NCI-H2196 treated with DMSO at 0.1 percent for 48 hours (cell line): ENCODE data around the gene SERP2.

Experiments
- DNase-seq: peaks from one replicate; lab custom pipeline; 2025; ENCODE audit not compliant: unreplicated experiment; lab: John Stamatoyannopoulos, UW

The SERP2 gene

DNA sequence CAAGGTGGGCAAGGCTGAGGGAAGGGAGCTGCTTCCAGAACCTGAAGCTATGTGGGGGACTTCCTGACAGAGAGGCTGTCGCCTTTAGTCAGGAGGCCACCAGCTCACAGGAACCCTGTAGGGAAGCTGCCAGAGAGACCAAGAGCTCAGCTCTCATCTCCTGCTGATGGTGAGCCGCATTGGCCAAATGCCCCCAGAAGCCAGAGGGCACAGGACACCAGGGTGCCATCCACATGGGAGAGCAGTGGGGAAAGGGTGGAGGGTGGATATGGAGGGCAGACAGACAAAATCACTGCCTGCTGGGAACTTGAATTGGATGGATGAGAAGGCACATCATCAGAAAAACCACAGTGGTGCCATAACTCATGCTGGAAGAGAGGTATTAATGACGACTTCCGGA, 36.0 kb downstream of the SERP2 start:
- DNase-seq, result no peak

DNA sequence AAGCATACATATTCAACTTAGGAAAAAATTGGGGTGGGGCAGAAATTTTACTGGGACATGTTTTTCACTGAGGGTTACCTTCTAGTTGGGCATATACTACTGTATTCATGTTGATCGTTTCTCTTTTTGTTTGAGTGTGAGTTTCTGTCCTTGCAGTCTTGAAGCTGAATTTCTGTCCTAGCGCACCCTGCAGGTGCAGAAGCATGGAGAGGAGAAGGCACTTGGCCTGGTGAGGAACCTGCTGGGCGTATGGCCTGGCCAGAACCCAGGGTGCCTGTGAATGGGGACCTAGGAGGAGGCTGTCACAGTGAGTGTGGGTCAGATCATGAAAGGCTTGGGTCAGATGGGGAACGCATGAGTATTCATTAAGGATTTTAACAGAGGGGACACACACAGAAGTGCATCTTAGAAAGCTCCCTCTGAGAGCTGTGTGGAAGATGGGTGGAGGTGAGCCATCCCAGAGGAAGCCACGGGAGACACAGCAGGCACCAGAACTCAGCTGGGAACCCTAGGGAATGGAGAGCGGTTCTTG, 36.8 kb downstream of the SERP2 start:
- no peak for DNase-seq

DNA sequence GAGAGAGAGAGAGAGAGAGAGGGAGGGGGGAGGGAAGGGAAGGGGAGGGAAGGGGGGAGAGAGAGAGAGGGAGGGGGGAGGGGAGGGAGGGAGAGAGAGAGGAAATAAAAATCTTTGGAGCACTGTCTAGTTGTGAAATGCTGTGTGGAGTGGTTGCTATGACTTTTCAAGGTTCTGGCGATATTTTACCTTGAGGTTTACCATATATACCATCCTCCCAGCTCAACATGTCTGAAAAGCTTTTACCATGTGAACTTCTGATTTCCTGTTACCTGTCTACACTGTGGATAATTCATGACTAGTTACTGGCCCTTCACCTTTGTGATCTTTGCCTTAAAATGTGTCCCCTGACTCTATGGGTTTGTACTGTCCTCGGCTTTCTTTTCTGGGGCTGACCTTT, 38.2 kb downstream of the SERP2 start:
- DNase-seq, result no peak

DNA sequence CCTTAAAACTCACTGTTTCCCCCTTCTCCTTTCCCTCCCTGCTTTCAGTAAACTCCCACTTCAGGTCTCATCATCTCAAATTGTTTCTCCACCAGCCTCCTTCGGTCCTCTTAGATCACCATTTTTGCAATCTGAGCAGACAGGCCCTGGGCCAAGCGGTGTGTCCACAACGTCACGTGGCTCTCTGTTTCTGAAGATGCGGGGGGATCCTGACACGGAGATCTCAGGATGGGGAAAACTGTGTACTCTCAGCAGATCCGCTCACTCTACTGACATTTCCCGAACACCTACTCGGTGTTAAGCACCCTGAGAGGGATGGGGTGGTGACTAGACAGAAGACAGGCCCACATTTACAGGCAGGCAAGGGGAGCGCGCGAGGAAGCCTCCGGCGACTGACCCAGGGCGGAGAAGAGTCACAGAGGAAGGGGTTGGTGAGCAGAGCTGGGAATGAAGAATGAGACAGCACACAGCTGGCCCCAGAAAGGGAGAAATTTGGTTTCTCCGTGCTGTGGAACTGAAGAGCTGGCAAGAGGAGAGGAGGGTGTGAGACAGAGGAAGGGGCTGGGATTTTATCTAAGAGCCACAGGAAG, 38.8 kb downstream of the SERP2 start:
- no peak for DNase-seq

DNA sequence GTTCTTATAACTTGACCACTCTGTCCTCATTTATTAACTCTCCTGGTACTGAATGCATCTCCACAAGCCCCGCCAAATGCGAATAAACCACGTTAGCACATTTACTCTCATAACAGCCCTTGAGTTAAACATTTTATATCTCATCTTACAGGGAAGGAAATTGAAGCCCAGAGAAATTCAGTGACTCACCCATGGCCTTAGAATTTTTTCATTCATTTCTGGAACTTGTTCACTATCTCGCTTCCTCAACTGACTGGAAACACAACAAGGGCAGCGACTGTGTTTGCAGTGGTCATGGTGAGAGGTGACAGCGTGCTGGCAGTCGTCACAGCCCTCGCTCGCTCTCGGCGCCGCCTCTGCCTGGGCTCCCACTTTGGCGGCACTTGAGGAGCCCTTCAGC, 39.5 kb downstream of the SERP2 start:
- no peak for DNase-seq

DNA sequence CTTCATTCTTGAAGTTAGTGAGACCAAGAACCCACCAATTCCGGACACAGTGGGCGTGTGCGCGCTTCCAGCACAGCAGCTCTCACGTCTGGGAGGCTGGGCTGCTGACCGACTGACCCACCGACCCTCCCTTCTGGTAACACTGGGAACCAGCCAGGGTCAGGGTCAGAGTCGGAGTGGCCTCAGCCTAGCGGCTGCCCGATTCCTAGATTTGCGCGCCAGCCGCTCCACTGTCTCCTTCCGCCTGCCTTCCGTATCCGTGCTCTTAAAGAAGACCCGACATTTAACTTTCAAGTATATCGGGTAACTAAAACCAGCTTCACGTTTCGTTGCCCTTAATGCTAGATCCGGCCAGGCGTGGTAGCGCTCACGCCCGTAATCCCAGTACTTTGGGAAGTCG, 41.1 kb downstream of the SERP2 start:
- DNase-seq, result no peak

DNA sequence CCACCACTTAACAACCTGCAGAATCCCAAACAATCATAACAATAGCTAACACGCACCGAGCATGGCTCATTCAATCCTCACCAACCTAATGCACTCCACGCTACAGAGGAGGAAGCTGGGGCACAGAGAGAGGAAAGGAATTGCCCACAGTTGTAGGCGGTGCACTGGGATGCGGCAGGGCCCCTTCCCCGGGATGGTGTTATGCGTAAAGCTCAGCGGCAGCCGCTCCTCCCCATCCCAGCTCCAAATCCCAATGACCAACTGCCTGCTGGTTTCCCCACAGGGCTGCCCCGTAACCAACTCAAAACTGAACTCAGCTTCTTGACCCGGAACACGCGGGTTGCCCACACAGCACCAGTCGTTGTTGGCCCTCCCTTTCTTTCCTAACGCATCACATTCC, 42.2 kb downstream of the SERP2 start:
- DNase-seq, result no peak

DNA sequence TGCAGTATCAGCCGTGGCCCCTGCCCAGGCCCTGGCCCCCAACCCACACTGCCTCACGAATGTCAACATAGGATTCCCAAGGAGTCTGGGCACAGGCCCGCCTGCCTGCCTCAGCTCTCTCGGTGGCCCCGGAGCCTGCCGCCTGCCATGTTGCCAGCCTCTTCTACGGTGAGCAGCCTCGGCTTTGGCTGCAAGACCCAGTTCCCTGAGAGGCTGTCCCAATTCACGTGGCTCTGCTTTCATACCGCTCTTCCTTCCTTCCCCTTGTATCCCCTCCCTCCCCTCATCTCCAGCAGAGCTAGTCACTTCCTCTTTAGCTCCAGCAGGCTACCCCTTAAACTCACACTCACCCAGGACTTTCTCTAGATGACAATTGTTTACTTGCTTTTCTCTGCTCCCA, 42.7 kb downstream of the SERP2 start:
- no peak for DNase-seq

DNA sequence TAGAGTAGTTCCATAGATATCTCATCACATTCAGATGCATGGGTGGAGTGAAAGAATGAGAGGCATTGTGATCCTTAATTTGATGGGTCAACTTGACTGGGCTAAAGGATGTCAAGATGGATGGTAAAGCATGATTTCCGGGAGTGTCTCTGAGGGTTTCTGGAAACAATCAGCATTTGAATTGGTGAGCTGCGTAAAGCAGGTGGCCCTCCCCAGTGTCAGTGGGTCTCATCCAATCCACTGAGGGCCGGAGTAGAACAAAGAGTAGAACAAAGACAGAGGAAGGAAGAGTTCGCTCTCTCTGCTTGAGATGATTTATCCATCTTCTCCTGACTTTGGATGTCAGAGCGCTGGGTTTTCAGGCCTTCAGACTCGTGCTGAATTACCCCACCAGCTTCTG, 43.1 kb downstream of the SERP2 start:
- DNase-seq, result no peak

DNA sequence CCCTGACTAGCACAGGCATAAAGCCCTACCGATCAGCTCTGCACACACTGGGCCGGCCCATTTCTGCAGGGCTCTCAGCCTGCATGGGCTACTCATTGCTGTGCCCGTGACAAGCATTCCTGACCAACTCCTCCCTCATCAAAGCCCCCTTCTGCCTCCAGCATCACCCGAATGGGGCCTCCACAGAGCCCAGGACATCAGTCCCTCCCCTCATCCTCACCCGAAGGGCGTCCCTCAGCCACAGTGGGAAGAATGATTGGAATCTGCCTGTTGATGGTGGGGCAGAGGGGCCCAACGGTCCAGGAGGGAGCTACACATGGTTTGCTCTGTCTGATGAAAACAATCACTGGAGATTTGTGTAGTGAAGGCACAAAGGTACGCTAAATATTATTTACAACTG, 43.8 kb downstream of the SERP2 start:
- DNase-seq, result no peak

DNA sequence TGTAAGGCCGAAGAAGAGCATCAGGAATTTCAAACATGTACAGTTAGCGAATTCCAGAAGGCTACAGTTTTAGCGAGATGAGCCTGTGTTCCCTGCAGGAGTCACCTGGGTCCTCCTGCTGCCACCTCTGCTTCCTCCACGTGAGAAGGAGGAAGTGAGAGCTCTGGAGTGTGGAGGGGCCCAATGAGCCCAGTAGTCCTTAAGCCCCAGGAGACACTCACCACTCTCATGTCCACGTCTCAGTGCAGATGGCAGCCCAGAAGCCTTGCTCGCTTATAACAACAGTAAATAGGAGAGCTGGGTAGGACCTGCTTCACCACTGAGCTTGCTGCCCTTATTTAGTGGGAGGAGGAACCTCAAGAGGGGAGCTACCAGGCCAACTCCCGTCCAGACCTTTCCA, 44.3 kb downstream of the SERP2 start:
- DNase-seq, result no peak

DNA sequence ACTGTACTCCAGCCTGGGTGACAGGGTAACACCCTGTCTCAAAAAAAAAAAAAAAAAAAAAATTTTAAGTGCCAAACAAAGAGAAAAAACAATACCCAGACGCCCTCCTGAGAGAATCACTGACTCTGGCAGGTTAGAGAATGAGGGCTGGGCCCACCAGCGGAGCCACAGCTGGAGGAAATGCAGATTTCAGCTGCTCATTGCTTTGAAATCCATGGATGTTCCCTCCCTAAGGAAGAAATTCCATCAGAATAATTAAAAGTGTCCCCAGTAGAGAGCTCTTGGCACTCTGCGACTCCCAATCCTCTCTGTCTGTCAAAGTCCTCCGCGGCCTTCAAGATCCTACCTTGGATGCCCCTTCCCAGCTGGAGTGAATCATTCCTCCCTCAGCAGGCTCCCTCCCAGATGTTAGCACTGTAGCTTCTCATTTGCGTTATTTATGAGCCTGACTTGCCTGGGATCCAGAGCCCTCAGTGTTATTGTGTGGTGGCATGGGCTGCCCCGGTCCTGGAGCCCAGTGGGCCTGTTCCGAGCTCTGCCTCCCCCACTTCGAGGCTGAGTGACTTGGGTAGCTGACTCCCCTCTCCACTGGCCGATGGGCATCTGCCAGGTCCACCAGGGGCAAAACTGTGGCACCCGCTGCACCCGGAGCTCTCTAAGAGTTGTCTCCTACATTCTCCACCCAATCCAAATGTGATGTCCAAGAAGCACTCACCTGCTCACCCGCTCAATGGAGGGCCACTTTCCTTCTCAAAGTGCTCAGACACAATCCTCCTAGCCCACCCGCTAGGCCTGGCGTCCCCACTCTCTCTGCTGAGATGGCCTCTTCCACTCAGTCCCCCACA, 47.0 kb downstream of the SERP2 start:
- no peak for DNase-seq

DNA sequence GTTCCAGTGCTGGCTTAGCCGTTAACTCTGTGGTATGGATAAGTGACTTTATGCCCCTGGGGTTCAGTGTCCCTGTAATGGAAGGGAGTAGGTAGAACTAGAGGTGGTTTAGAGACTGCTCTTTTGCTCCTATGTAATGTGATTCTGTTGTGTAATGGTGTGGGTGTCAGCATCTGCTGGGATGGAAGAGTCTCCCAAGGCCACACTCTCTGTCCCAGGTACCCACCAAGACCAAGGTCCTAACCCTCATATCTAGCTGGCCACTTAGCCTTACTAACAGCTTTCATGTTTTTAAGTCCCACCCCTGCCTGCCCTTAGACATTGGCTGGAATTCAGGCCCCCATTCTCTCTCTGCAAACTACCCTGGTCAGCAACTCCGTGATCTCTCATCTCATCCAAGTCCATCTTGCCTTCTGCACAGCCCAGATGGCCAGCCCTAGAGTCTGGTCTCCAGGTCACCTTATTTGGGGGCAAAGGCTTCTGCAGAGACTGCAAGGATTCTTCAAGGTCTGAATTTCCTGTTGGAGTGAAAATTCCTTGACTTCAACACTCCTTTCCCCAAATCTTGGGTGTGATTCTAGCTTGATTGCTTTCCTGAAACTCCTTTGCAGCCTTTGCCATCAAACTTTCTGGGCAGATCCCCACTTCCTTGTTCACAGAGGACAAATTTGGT, 48.4 kb downstream of the SERP2 start:
- DNase-seq, result no peak

DNA sequence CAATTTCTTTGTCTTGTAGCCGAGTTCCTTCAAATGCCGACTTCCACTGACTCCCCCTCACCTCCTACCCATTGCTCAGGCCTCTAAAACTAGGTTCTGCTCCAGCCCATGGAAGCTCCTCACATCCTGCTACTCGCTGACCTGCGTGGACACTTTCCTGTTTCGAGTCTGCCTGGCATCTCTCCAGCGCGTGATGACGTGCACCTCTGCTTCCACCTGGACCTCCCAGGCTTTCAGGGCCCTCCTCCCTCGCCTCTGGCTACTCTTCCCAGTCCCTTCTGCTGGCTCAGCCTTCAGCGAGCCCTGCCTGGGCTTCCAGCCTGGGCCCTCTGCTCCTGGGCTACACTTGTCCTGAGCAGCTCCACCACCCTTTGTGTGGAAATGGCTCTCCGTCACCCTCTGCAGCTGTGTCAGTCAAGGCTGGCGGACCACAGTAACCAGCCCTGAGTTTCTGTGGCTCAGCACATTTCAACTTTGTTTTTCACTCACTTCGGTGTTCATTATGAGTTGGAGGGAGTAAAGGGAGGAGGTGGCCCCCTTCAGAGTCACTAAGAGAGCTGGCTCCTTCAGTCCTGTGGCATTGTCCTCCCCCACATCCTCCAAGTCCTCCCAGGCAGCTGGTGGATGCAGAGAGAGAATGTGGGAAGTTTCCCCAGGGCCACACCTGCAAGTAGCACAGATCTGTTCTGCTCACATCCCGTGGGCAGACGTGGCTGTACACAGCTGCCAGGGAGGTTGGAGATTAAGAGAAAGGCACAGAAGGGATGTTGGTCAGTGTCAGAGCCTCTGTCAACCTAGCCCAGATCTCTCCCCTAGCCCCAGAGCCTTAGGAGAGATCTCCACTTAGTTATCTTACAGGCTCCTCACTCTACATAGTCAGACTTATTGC, 49.4 kb downstream of the SERP2 start:
- DNase-seq, result no peak

DNA sequence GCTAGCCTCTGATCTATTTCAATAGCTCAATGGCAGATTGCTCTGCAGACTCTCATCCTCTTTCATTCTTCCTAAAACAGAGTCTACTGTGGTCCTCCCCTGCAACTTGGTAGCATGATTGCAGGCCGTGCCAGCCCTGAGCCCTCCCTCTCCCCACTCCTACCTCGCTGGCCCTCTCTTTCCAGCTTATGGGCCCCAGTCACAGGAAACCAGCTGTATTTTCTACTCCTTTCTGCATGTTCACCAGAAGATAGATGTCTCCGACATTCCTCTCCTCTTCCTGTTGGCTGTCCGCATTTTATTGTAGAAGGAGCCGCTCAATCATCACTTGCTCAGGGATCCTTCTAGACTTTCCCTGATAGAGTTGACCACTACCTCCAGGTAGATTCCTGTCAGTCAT, 50.2 kb downstream of the SERP2 start:
- DNase-seq, result no peak

DNA sequence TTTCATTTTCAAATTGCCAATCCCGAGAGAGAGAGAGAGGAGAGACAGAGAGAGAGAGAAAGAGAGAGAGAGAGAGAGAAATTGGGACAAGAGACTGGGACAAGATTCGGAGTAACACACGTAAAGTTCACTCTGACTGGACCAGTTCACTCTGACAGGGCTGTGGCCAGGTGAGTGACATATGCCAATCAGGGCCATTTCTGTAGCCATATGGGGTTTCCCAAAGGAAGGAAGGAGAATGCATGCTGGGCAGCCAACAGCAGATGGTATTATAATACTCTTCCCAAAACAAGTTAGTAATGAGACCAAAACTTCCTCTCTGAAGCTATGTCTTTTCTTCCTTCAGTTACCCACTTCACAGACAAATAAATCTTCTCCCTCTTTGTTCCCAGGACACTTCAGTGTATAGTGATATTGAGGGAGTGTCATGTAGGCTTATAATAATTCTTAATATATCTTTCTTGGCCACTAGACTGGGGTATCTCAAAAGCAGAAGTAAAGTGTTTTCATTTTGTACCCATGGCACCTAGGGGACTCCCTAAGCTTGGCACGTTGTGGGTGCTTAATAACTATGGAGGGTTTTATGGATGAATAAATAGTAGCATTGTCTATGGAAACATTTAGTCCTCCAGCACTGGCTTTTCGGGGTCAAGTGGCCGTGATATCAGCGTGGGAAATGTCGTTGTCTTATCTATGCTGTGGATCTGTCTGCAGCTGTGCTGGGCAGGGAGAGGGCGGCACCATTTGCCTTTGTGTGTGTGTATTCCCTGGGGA, 51.6 kb downstream of the SERP2 start:
- DNase-seq, result no peak

DNA sequence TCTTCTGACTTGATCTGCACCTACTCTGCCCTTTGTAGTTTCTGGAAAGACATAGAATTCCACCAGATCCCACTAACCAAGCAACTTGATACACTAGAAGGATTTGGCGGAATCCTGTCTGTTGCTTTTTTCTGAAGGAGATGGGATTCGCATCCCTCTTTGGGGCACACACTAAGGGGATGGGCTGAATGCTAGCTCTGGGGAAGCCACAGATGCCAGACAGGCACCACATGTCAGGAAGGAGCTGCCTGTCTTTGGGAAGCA, 52.1 kb downstream of the SERP2 start:
- DNase-seq, result no peak

DNA sequence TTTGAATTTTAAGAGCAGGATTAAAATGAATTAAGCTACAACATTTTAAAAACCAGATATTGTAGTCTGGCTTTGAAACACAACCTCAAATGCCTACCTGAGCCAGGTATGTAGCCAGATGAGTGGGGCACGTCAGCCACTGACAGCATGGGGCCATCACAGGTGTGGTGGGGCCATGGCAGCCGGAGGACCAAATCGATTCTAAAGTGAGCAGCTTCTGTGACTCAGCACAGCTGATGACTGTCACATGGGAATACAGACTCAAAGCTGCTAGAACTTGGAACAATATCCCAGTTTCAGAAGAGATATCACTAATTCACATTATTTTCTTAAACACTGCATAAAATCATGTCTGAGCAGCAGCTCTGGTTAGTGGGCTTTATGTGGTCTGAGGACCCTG, 52.8 kb downstream of the SERP2 start:
- no peak for DNase-seq

DNA sequence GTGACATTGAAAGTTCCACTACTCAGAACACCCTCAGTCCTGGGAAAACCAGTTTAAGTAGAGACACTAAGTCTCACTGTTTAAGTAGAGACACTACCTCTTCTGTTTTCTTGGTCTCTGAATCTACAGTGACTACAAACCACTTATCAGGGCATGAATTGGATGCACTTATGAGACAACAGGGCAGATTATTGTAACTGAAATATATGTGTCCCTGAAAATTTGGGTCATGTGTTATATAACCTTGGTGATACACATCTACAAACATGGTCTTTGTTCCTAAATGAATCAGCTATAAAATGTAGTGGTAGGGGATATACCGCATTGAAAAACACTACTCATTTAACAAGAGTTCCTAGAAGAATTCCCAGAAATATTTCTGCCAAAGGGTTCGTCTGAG, 55.7 kb downstream of the SERP2 start:
- DNase-seq, result no peak

DNA sequence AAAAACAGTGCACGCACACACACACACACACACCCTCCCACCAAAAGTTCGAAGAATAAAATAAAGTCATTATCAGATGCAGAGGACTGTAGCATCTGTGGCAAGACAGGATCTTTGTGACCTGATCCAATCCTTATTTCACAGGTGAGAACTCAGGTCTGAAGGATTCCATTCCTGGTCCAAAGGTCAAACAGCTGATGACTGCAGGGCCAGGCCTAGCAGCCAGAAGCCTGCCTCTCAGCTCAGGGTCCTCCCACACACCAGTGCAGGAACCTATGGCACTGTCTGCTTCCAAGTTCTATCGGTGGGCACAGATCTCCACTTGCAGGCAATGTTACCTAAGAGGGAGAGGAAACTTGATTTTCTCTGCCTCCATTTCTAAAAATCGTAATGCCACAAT, 57.5 kb downstream of the SERP2 start:
- no peak for DNase-seq

DNA sequence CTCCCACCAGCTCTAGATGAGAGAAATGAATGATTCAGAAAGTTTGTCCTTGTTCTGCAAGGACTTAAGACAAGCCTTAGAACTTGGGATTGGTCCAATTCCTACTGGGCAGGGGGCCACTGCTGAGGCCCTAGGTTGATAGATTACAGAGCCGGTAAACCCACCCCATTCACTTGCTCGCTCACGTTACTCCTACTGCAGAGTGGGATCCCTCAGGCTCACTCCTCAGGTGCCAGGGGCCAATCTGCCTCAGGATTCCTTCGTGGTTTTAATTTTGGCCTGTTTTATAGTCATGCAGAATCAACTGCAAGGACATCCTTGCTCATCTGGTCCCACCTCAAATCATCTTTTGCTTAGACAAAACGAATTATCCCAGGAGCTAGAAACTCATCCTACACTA, 59.0 kb downstream of the SERP2 start:
- DNase-seq, result no peak
